A549 (cell line): ENCODE results near the gene LMF1. TPM values are rescaled to one million over a fixed set of nuclear protein-coding genes. Genes with fewer than 3 reads are reported as not detected.

Experiments
- ATAC-seq, 2 experiments: fragments of 200-7000 bp in 1 of 2; fragments of >200 bp in 1 of 2; cut with Nextera tagmentation in 1 of 2; cut with Tn5 transposase in 1 of 2; 3 replicates each; pipeline versions ENCODE4 v1.8.0 to v1.9.1; 2018 to 2020; ENCODE audit warnings: mild to moderate bottlenecking in 1 of 2, moderate library complexity in 1 of 2
- CTCF ChIA-PET: fragments of 300-600 bp; sonication (Branson Sonifier 250); formaldehyde crosslinking; extraction: SDS; loops from one replicate; lab custom pipeline; 2021; ENCODE audit warnings: antibody characterized with exemption, inconsistent platforms; lab: Yijun Ruan, JAX
- POLR2A ChIA-PET: fragments of 350-600 bp; formaldehyde crosslinking; extraction: SDS; loops from one replicate; lab custom pipeline; 2021; ENCODE audit warnings: antibody characterized with exemption, inconsistent platforms; lab: Yijun Ruan, JAX
- DNase-seq, 2 experiments: peaks; one replicate each; pipeline versions ENCODE4 v3.0.0 to v3.0.0-alpha.2; 2011 to 2016; ENCODE audit warnings: low read depth in 1 of 2, low spot score in 1 of 2
- FAIRE-seq: peaks from 2 replicates; lab custom pipeline; 2011; peaks lifted over from hg19 to GRCh38; lab: Jason Lieb, UNC
- H3K27ac ChIP-seq, 2 experiments: fragments of >200 bp; sonication (Bioruptor Twin); formaldehyde crosslinking; 3 replicates each; pipeline ENCODE4 v1.5.1; 2016 to 2017
- H3K4me1 ChIP-seq: fragments of >200 bp; sonication (Bioruptor Twin); formaldehyde crosslinking; 3 replicates; pipeline ENCODE4 v1.6.1; 2016
- H3K4me2 ChIP-seq: fragments of >200 bp; sonication (Bioruptor Twin); formaldehyde crosslinking; 3 replicates; pipeline ENCODE4 v1.6.1; 2016
- H3K4me3 ChIP-seq: fragments of >200 bp; sonication (Bioruptor Twin); formaldehyde crosslinking; 3 replicates; pipeline ENCODE4 v1.5.1; 2016
- H3K9me3 ChIP-seq: fragments of >200 bp; sonication (Bioruptor Twin); formaldehyde crosslinking; 3 replicates; pipeline ENCODE4 v1.6.1; 2016
- ATOH8 ChIP-seq: fragments of 250-450 bp; sonication (Bioruptor Pico); IDR thresholded peaks from 2 replicates; pipeline ENCODE4 v1.5.0; 2020; ENCODE audit warnings: low read depth, mild to moderate bottlenecking, moderate library complexity
- BHLHE40 ChIP-seq: IDR thresholded peaks from 2 replicates; pipeline ENCODE4 v1.6.1; 2012; ENCODE audit warnings: low read depth, low read length, inconsistent platforms
- CHD4 ChIP-seq: fragments of 200-600 bp; sonication (generic); IDR thresholded peaks from 2 replicates; pipeline ENCODE4 v1.6.1; 2016; ENCODE audit warnings: antibody characterized with exemption, mild to moderate bottlenecking, borderline replicate concordance
- CTCF ChIP-seq: fragments of >200 bp; sonication (Bioruptor Twin); formaldehyde crosslinking; IDR thresholded peaks from 3 replicates; pipeline ENCODE4 v1.5.1; 2016
- EHF ChIP-seq: fragments of 250-450 bp; sonication (Bioruptor Pico); IDR thresholded peaks from 2 replicates; pipeline ENCODE4 v1.5.0; 2020; ENCODE audit warnings: mild to moderate bottlenecking
- ELK1 ChIP-seq: fragments of 150-350 bp; IDR thresholded peaks from 2 replicates; pipeline ENCODE4 v1.6.1; 2014; ENCODE audit warnings: low read depth, mild to moderate bottlenecking, low read length
- ESRRA ChIP-seq: fragments of 150-350 bp; IDR thresholded peaks from 2 replicates; pipeline ENCODE4 v1.6.1; 2014; ENCODE audit warnings: mild to moderate bottlenecking, low read length, borderline replicate concordance
- FOXS1 ChIP-seq: fragments of 250-450 bp; sonication (Bioruptor Pico); IDR thresholded peaks from 2 replicates; pipeline ENCODE4 v1.5.0; 2020; ENCODE audit warnings: mild to moderate bottlenecking, moderate library complexity
- GATA3 ChIP-seq: IDR thresholded peaks from 2 replicates; pipeline ENCODE4 v1.6.1; 2012; ENCODE audit warnings: borderline replicate concordance
- HEYL ChIP-seq: fragments of 250-450 bp; sonication (Bioruptor Pico); IDR thresholded peaks from 2 replicates; pipeline ENCODE4 v1.8.0; 2021; ENCODE audit warnings: mild to moderate bottlenecking, moderate library complexity
- HOXB13 ChIP-seq: fragments of 250-450 bp; sonication (Bioruptor Pico); IDR thresholded peaks from 2 replicates; pipeline ENCODE4 v1.5.0; 2020; ENCODE audit warnings: low read depth, mild to moderate bottlenecking, moderate library complexity
- KDM5A ChIP-seq: fragments of 200-600 bp; sonication (generic); IDR thresholded peaks from 2 replicates; pipeline ENCODE4 v1.6.1; 2016; ENCODE audit warnings: antibody characterized with exemption, mild to moderate bottlenecking
- MAFK ChIP-seq: fragments of 450-650 bp; IDR thresholded peaks from 2 replicates; pipeline ENCODE4 v1.6.1; 2014; ENCODE audit not compliant: partially characterized antibody
- MAX ChIP-seq: IDR thresholded peaks from 2 replicates; pipeline ENCODE4 v1.6.1; 2012
- MYC ChIP-seq: IDR thresholded peaks from 2 replicates; pipeline ENCODE4 v1.6.1; 2012; ENCODE audit warnings: mild to moderate bottlenecking, inconsistent platforms, low read length, improper control_type of control experiment, borderline replicate concordance
- NFE2L2 ChIP-seq: fragments of 150-350 bp; conservative IDR thresholded peaks from 2 replicates; pipeline ENCODE4 v1.6.1; 2014; ENCODE audit warnings: low read length
- PHF8 ChIP-seq: fragments of 200-600 bp; sonication (generic); IDR thresholded peaks from 2 replicates; pipeline ENCODE4 v1.6.1; 2016; ENCODE audit warnings: low read depth, mild to moderate bottlenecking, antibody characterized with exemption, moderate library complexity, borderline replicate concordance
- RAD21 ChIP-seq, 2 experiments: fragments of >200 bp in 1 of 2; sonication (Bioruptor Twin) in 1 of 2; formaldehyde crosslinking in 1 of 2; IDR thresholded peaks in 1 of 2; conservative IDR thresholded peaks in 1 of 2; 2 replicates in 1 of 2; 3 replicates in 1 of 2; pipeline ENCODE4 v1.6.1; 2012 to 2018; ENCODE audit warnings: inconsistent platforms in 1 of 2
- RCOR1 ChIP-seq: fragments of 150-350 bp; IDR thresholded peaks from 2 replicates; pipeline ENCODE4 v1.6.1; 2014; ENCODE audit warnings: antibody characterized with exemption, low read length, low read depth
- SREBF2 ChIP-seq: fragments of 450-650 bp; IDR thresholded peaks from 2 replicates; pipeline ENCODE4 v1.6.1; 2014; ENCODE audit warnings: mild to moderate bottlenecking, moderate library complexity
- USF2 ChIP-seq: fragments of 450-650 bp; IDR thresholded peaks from 2 replicates; pipeline ENCODE4 v1.6.1; 2014; ENCODE audit warnings: antibody characterized with exemption
- ZFP36 ChIP-seq: fragments of 450-650 bp; IDR thresholded peaks from 2 replicates; pipeline ENCODE4 v1.6.1; 2014; ENCODE audit warnings: borderline replicate concordance; ENCODE audit not compliant: partially characterized antibody
- WGBS: methylation state at CpG from one replicate; pipeline ENCODE4 v1.1.6; 2017; ENCODE audit errors: missing lambda C conversion rate; 5-methylcytosine and 5-hydroxymethylcytosine counted together
- polyA plus RNA-seq, 4 experiments: library from polyadenylated mRNA; depleted of rRNA in 3 of 4; stranded (reverse); fragments of >200 nt; fragmentation: RNase III in 1 of 4; extraction: RNeasy Plus Mini Kit Qiagen cat#74134 plus additional on column Dnase treatment in 1 of 4; gene quantifications; 2 replicates in 3 of 4; 3 replicates in 1 of 4; pipeline ENCODE4 v1.2.3, GENCODE V29; 2011 to 2017

LMF1 gene
- polyA plus RNA-seq, 2 of the 4 experiments (the other 2 are of a cell fraction), result 8.8 to 10.9 TPM

- WGBS, result 68% methylated on average over 21 of the region's 21 CpGs
- Histone ChIP-seq H3K4me1 (0 out of 3 replicates have a peak, but pooled peaks cover 3% of the 10 kb centered on the region), H3K27ac (no peak overlapping the region), H3K4me2 (no peak overlapping the region), H3K4me3 (no peak overlapping the region), H3K9me3 (no peaks in the 10 kb centered on the region)
- ChIA-PET POLR2A (interaction anchor here (0.7 kb wide), 1 partner anchor 9 kb away, joined by 4 read pairs; no protein-coding TSS in a partner anchor), CTCF (interaction anchor here (0.5 to 6.4 kb wide), 3 partner anchors 9 to 82 kb away, joined by 3 to 37 read pairs (median 4); no protein-coding TSS in a partner anchor)
- no peak for TF ChIP-seq RAD21 (conservative IDR thresholded peaks at IDR 0.05 in 1 of 2, IDR thresholded peaks at IDR 0.05 in 1 of 2)
- FAIRE-seq, result no peak
- ATAC-seq, result no peak
- no peak for DNase-seq
Measured at GRCh38 chr16:974001-974601, 3.3 kb upstream of the LMF1 start.

GRCh38 chr16:973366-973765 lies 2.6 kb upstream of the LMF1 start:
- Histone ChIP-seq H3K4me2 (no peak overlapping the region), H3K9me3 (no peaks in the 10 kb centered on the region), H3K27ac (no peak overlapping the region), H3K4me3 (no peak overlapping the region), H3K4me1 (0 out of 3 replicates have a peak, but pooled peaks cover 3% of the 10 kb centered on the region)
- FAIRE-seq (no peak), DNase-seq (no peak), ATAC-seq (no peak)
- ChIA-PET POLR2A (interaction anchor here (0.7 kb wide), 1 partner anchor 10 kb away, joined by 4 read pairs; no protein-coding TSS in a partner anchor), CTCF (interaction anchor here (1.0 to 6.4 kb wide), 2 partner anchors 24 to 83 kb away, joined by 3 to 37 read pairs; no protein-coding TSS in a partner anchor)
- WGBS, result 67% methylated on average over 17 of the region's 17 CpGs
- TF ChIP-seq EHF (CRISPR knock-in tag), result no peak
- TF ChIP-seq HEYL (CRISPR knock-in tag), result no peak
- TF ChIP-seq ATOH8 (CRISPR knock-in tag), result no peak
- no peak for TF ChIP-seq CHD4
- TF ChIP-seq RCOR1, result no peak
- no peak for TF ChIP-seq MAX

- Histone ChIP-seq H3K4me2 (no peak overlapping the region), H3K27ac (no peak overlapping the region), H3K4me1 (0 out of 3 replicates have a peak, but pooled peaks cover 3% of the 10 kb centered on the region), H3K9me3 (no peaks in the 10 kb centered on the region), H3K4me3 (no peak overlapping the region)
- FAIRE-seq, result no peak
- CTCF ChIA-PET, result interaction anchor here (0.5 to 6.4 kb wide), 3 partner anchors 14 to 84 kb away, joined by 3 to 37 read pairs (median 3); no protein-coding TSS in a partner anchor
- 86% methylated on average over 22 of the region's 32 CpGs for WGBS
- POLR2A ChIA-PET, result no interaction called here
- DNase-seq, result no peak
- TF ChIP-seq FOXS1 (CRISPR knock-in tag) (no peak), USF2 (no peak), ZFP36 (no peak), MYC (no peak), SREBF2 (no peak), PHF8 (no peak), KDM5A (no peak), GATA3 (no peak), NFE2L2 (no peak), HOXB13 (CRISPR knock-in tag) (no peak), CTCF (no peak), ESRRA (no peak), ELK1 (no peak), MAFK (no peak), BHLHE40 (no peak), HEYL (CRISPR knock-in tag) (no peak)
- TF ChIP-seq, all 56 proteins: peak for 0
- ATAC-seq, result no peak
Measured at GRCh38 chr16:972316-973002, 1.7 kb upstream of the LMF1 start.
